K562 treated with DMSO at 1 percent for 4 hours (cell line): Measurements from ENCODE around the gene SLC29A4. TPM values are rescaled to one million over a fixed set of nuclear protein-coding genes. Genes with fewer than 3 reads are reported as not detected.

Experiments
- total RNA-seq: library from RNA; unstranded; fragments of 300-600 nt; gene quantifications from 2 replicates; pipeline ENCODE4 v1.2.3, GENCODE V29; 2022; ENCODE audit not compliant: insufficient read depth

The SLC29A4 gene, protein sequence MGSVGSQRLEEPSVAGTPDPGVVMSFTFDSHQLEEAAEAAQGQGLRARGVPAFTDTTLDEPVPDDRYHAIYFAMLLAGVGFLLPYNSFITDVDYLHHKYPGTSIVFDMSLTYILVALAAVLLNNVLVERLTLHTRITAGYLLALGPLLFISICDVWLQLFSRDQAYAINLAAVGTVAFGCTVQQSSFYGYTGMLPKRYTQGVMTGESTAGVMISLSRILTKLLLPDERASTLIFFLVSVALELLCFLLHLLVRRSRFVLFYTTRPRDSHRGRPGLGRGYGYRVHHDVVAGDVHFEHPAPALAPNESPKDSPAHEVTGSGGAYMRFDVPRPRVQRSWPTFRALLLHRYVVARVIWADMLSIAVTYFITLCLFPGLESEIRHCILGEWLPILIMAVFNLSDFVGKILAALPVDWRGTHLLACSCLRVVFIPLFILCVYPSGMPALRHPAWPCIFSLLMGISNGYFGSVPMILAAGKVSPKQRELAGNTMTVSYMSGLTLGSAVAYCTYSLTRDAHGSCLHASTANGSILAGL
- total RNA-seq, result 1.5 and 1.8 TPM in 2 replicates

DNA sequence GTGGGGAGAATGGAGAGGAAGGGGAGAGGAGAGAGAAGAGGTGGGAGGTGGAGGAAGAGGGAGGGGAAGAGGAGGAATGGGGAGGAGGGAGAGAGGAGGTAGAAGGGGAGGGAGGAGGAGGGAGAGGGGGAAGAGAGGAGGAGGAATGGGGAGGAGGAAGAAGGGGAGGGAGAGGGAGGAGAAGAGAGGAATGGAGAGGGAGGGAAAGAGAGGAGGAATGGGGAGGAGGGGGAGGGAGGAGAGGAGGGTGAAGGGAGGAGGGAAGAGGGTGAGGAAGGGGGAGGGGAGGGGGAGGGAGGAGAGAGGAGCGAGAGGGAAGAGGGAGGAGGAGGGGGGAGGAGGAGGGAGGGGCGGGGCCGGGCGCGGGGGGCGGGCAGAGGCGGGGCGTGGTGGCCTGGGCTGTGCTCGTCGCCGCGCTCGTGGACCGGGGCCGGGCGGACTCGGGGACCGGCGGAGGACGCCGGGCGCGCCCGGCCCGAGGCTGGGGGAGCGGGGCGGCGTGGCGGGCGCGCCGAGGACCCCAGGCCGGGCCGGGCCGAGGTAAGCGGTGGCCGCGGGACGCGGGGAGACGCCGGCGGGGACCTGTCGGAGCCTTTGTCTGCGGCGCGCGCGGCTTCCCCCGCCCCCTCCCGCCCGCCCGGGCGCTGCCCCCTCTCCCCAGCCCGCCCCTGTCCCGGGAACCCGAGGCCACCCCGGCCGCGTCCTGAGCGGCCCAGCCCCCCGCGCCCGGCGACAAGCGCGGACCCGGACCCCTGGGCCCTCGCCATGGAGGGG, at the start of gene SLC29A4:
TSS of gene SLC29A4 (plus strand) at position 401 of the 774 bp plus-strand sequence. CDS start 4,874 bp downstream, outside the sequence.

Other genes starting within 250 kb of the SLC29A4 start
- gene RBAK, start 237.1 kb upstream of the SLC29A4 start, total RNA-seq, result 5.0 and 5.2 TPM in 2 replicates
- gene WIPI2, start 92.7 kb upstream of the SLC29A4 start, total RNA-seq, result 62.7 and 67.3 TPM in 2 replicates
- gene TNRC18, start 140.9 kb downstream of the SLC29A4 start, total RNA-seq, result 25.1 and 36.0 TPM in 2 replicates
- gene FBXL18, start 230.9 kb downstream of the SLC29A4 start, total RNA-seq, result 15.9 and 18.6 TPM in 2 replicates
- 2,349 and 2,414 TPM in 2 replicates for gene ACTB, start 247.7 kb downstream of the SLC29A4 start, total RNA-seq